GM13976 (cell line): Measurements from ENCODE around the gene HOMER2.
"Not testable (repeated sequence)": the region's sequence is repeated elsewhere in the genome, so short reads cannot be mapped to it uniquely, and the experiment has no call there.

ENCODE experiments used
- DNase-seq: peaks from one replicate; pipeline ENCODE4 v3.0.0; 2012; ENCODE audit warnings: low spot score
- CTCF ChIP-seq: IDR thresholded peaks from 2 replicates; pipeline ENCODE4 v1.5.1; 2012; ENCODE audit warnings: borderline replicate concordance, mild to moderate bottlenecking; ENCODE audit not compliant: insufficient read depth; ENCODE audit errors: extremely low read depth, missing control alignments, control extremely low read depth
- in situ Hi-C: fragments of 300-500 bp; cut with MboI; formaldehyde crosslinking; loops from one replicate; pipeline ENCODE4 v1.12.0; 2022; ENCODE audit warnings: low sequenced_read_pairs, mixed read lengths, inconsistent platforms; ENCODE audit not compliant: unreplicated experiment

The HOMER2 gene

GRCh38 chr15:82873000-82873680, 79.4 kb downstream of the HOMER2 start:
- no peak for DNase-seq
- TF ChIP-seq CTCF: no peak
- in situ Hi-C loops: no loop called here

- in situ Hi-C loops: no loop called here
- DNase-seq: no peak
- no peak for TF ChIP-seq CTCF
Measured at GRCh38 chr15:82871832-82872484, 80.6 kb downstream of the HOMER2 start.

- no peak for DNase-seq
- no peak for TF ChIP-seq CTCF
- in situ Hi-C loops: no loop called here
Measured at GRCh38 chr15:82871358-82871757, 81.2 kb downstream of the HOMER2 start.

GRCh38 chr15:82870727-82871320, 81.7 kb downstream of the HOMER2 start:
- no peak for DNase-seq
- in situ Hi-C loops: no loop called here

GRCh38 chr15:82865981-82866380, 86.5 kb downstream of the HOMER2 start:
- in situ Hi-C loops, DNase-seq: not testable (repeated sequence)

More at GRCh38 chr15:82870727-82871320, 81.7 kb downstream of the HOMER2 start:
- no peak for TF ChIP-seq CTCF

GRCh38 chr15:82865581-82865980, 86.9 kb downstream of the HOMER2 start:
- DNase-seq, in situ Hi-C loops: not testable (repeated sequence)

- in situ Hi-C loops: no loop called here
- DNase-seq: no peak
- TF ChIP-seq CTCF: no peak
Measured at GRCh38 chr15:82864967-82865366, 87.6 kb downstream of the HOMER2 start.
